ENCODE data around the gene CYP4F22.
"Not testable (repeated sequence)": the region's sequence is repeated elsewhere in the genome, so short reads cannot be mapped to it uniquely, and the experiment has no call there.

Gene CYP4F22

GRCh38 chr19:15479391-15480345 lies 28.7 kb upstream of the CYP4F22 start, which contains the start of gene PGLYRP2:
Gene PGLYRP2, minus strand, starts transcription at chr19:15479501. Its CDS starts 130 bp downstream, at chr19:15479371.
- DNase-seq (ENCODE audit: low read depth): no peak
- no peak within 1 kb of the TSS for H3K4me3 ChIP-seq (ENCODE audit: low read depth, low read length)
- TF ChIP-seq CTCF (IDR thresholded peaks at IDR 0.05; ENCODE audit: low read depth, low read length, missing control alignments): no peak

DNA sequence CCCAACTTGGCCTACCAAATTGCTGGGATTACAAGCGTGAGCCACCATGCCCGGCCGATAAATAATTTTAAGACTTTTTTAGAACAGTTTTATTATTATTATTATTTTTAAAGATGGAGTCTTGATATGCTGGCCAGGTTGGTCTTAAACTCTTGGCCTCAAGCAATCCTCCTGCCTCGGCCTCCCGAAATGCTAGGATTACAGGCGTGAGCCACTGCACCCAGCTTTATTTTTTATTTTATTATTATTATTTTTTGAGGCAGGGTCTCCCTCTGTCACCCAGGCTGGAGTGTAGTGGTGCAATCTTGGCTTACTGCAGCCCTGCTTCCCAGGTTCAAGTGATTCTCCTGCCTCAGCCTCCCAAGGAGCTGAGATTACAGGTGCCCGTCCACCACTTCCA lies 27.3 kb upstream of the CYP4F22 start:
- not testable (repeated sequence) for H3K4me3 ChIP-seq (ENCODE audit: low read depth, low read length); DNase-seq (ENCODE audit: low read depth)

- DNase-seq (ENCODE audit: low read depth); H3K4me3 ChIP-seq (ENCODE audit: low read depth, low read length): not testable (repeated sequence)
These were observed 22.6 kb upstream of the CYP4F22 start for GRCh38 chr19:15485768-15486167.

GRCh38 chr19:15487038-15487437 lies 21.3 kb upstream of the CYP4F22 start:
- TF ChIP-seq CTCF (IDR thresholded peaks at IDR 0.05; ENCODE audit: low read depth, low read length, missing control alignments): no peak
- DNase-seq (ENCODE audit: low read depth): no peak
- no peak overlapping the region for H3K4me3 ChIP-seq (ENCODE audit: low read depth, low read length)

DNA sequence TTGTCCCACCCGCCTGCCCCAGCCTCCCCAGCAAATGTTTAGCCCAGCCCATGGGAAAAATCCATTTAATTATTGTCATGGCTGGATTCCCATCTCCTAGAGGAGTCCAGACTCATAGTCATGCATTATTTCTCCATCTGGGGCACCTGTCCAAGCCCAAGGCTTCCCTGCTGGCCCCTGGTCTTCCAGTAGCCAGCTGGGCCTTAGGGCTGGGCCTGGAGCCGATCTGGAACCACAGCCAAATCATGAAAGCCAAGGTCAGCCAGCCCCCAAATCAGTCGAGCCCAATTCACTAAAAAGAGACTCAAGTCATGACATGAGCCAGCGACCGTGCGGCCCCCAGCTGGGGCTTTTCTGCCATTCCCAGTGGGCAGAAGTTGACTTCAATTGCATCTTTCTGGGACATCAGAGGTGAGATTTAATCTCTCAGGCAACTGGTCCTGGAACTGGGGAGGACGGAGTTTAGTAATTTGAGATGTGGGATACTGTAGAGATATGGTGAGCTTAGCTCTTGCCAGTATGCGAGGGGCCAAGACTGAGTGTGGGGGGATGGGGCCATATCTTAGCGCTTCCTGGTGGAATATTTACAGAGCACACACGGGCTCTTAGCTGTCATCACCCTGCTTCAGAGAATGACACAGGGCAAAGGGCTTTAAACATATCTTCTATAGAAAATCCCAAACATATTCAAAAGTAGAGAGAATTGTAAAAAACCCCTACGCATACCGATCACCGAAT lies 19.7 kb upstream of the CYP4F22 start:
- TF ChIP-seq CTCF (IDR thresholded peaks at IDR 0.05; ENCODE audit: low read depth, low read length, missing control alignments): no peak
- no peak for DNase-seq (ENCODE audit: low read depth)
- no peak overlapping the region for H3K4me3 ChIP-seq (ENCODE audit: low read depth, low read length)

DNA sequence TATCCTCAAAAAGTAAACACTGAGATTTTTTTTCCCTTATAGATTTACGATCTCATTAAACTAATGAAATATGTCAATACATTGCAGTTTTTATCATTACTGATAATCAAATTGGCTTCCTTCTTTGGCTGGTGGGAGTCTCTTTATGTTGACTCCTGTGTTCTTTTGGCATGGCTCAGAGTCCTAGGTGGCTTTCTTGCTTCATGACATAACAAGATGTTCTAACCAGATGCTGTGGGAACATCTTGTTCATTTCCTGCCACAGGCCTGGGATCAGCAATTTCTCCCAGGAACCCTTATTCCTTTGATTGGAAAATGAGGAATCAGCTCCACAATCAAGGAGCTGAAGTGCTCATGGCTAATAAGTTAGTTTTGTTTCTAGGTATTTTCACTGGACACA lies 13.2 kb upstream of the CYP4F22 start:
- TF ChIP-seq CTCF (IDR thresholded peaks at IDR 0.05; ENCODE audit: low read depth, low read length, missing control alignments): no peak
- DNase-seq (ENCODE audit: low read depth): no peak

DNA sequence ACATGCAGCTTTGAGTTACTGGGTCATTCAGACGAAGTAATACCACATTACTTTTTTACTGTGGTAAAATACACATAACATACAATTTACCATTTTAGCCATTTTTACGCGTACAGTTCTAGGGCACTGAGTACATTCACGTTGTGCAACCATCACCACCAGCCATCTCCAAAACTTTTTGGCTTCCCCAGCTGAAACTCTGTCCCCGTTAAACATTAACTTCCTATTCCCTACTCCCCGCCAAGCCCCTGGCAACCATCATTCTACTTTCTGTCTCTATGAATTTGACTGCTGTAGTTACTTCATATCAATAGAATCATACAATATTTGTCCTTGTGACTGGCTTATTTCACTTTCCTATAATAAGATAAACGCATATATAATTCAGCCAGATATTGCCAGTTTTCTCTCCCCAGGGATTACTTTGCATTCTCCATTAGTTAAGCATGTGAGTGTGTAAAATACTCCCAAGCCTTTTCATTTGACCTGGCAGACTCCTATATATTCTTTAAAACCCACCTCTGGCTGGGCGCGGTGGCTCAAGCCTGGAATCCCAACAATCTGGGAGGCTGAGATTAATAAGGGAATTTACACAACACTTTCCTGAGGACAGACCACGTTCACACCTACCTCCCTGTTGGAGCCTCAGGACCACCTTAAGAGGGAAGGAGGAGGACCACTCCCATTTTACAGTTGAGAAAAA lies 10.0 kb upstream of the CYP4F22 start:
- no peak for DNase-seq (ENCODE audit: low read depth)
- H3K4me3 ChIP-seq (ENCODE audit: low read depth, low read length): no peak overlapping the region
- no peak for TF ChIP-seq CTCF (IDR thresholded peaks at IDR 0.05; ENCODE audit: low read depth, low read length, missing control alignments)

More for the DNA sequence above, 13.2 kb upstream of the CYP4F22 start:
- H3K4me3 ChIP-seq (ENCODE audit: low read depth, low read length): no peak overlapping the region

All from GM12864 (cell line).